ENCODE measurements around the gene ZFYVE21. TPM values are rescaled to one million over a fixed set of nuclear protein-coding genes. Genes with fewer than 3 reads are reported as not detected.

Gene ZFYVE21
- polyA plus RNA-seq, 4 donors, result 50.0 to 61.2 (median 55.8) TPM

DNA sequence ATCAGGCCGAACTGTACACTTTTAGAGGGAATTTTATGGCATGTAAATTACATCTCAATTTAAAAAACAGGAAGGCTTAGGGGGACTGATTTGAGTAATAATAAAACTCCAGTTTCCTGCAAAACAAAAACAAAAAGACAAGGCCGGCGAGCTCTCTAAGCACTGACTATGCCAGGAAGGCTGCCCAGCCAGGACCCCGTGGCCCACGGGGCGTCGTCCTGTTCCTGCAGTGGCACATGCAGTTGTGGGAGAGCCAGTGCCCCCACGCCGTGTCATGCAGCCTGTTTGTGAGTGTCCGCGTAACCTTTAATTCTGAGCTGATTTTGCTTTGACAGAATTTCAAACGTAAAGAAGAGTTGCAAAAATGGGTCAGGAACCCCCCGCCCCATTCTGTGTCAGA lies 10.9 kb upstream of the ZFYVE21 start:
- DNase-seq (ENCODE audit: low read depth in 4 of 4, low spot score in 3 of 4), result no peak

- DNase-seq (ENCODE audit: low read depth in 4 of 4, low spot score in 3 of 4), result no peak
Observed at GRCh38 chr14:103705118-103705503, 10.5 kb upstream of the ZFYVE21 start.

DNA sequence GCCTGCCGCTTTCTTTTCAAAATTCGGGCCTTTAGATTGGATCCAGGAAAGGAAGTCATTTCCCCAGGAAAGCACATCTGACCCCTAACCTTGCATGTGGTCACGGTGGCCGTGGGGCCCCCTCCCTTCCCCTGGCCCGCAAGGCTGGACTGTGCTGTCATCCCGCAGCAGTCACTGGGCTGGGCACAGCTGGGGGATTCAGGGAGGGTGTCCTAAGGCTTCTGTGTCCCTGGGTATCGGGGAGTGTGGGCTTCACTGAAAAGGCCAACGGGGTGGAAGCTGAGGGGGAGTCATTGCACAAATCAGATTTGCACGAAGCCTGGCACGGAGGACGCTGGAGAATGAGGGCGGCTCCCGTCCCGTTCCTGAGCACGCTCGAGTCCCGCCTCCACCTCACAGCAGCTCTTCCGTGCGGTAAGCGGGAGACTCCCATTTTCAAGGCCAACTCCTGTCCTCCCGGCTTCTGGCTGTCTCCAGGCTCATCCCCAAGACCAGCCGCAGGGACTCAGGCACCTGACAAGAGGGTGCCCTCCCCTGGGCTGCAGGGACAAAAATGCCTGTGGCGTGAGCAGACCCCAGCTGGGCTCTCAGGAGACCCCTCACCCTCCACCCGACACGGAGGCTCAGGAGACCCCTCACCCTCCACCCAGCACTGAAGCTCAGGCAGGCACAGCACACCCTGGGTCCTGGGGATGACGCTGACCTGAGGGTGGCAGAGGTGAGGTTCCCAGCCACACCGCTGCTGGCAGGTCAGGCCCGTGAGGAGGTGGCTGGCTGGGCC lies 9.9 kb upstream of the ZFYVE21 start:
- no peak for DNase-seq (ENCODE audit: low read depth in 4 of 4, low spot score in 3 of 4)

GRCh38 chr14:103706551-103707328 lies 8.9 kb upstream of the ZFYVE21 start:
- no peak for DNase-seq (ENCODE audit: low read depth in 4 of 4, low spot score in 3 of 4)

DNA sequence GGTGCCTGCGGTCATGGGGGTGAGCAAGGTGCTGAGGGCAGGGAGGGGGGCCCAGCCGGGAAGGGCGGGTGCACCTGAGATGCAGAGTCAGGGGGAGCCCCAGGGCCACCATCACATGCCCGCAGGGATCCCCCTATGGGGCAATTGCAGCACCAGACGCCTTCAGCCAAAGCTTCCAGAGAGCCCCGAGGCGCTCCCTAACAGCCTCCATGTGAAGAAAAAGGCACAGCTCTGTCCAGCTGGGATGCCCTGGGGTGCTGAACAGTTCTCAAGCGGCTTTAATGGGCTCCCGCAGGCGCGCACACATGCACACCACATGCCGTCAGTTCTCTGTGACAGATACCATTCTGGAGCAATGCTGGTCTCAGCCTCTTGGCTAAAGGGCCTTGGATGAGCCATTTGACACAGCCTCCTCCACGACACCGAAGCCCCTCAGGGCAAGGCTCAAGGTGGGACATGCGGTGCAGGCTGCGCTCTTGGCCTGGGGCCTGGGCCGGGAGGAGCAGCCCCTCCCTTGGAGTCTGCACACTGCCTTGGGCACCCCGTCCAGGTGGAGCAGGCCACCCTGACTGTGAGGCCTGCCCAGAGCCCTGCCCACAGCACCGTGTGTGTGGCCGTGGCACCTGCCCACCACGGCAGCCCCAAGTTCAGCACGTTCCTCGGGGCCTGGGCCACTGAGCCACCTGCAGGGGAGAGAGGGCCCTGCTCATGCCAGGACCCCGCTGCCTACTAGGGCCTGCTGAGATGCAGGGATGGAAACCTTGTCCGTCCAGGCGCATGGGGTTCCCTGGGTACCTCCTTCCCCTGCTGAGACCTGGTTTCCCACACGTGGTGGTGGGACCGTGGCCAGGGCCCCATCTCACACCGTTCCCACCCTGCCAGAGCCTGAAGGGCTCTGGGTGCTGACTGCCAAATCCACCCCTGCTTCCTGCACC lies 8.0 kb upstream of the ZFYVE21 start:
- DNase-seq (ENCODE audit: low read depth in 4 of 4, low spot score in 3 of 4), result no peak

GRCh38 chr14:103708750-103709187 lies 6.8 kb upstream of the ZFYVE21 start:
- no peak for DNase-seq (ENCODE audit: low read depth in 4 of 4, low spot score in 3 of 4)

DNA sequence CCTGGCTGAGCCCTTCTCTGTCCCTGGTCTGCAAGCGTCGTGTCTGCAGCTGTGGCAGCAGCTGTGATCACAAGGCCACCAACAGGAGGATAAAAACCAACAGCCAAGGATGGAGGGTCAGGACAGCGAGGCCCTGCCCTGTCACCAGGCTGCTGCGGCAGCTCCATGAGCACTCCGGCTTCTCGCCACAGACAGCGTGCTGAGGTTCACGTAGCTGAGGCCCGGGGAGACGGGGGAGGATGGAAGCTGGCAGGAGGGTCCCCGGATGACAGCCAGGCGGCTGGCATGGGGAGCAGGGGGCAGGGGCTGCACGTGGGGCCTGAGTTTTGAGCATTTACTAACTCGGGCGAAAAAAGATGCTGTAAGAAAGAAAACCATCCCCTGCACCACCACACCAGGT lies 5.8 kb upstream of the ZFYVE21 start:
- DNase-seq (ENCODE audit: low read depth in 4 of 4, low spot score in 3 of 4), result no peak

- no peak for DNase-seq (ENCODE audit: low read depth in 4 of 4, low spot score in 3 of 4)
Observed at GRCh38 chr14:103710771-103711377, 4.7 kb upstream of the ZFYVE21 start.

DNA sequence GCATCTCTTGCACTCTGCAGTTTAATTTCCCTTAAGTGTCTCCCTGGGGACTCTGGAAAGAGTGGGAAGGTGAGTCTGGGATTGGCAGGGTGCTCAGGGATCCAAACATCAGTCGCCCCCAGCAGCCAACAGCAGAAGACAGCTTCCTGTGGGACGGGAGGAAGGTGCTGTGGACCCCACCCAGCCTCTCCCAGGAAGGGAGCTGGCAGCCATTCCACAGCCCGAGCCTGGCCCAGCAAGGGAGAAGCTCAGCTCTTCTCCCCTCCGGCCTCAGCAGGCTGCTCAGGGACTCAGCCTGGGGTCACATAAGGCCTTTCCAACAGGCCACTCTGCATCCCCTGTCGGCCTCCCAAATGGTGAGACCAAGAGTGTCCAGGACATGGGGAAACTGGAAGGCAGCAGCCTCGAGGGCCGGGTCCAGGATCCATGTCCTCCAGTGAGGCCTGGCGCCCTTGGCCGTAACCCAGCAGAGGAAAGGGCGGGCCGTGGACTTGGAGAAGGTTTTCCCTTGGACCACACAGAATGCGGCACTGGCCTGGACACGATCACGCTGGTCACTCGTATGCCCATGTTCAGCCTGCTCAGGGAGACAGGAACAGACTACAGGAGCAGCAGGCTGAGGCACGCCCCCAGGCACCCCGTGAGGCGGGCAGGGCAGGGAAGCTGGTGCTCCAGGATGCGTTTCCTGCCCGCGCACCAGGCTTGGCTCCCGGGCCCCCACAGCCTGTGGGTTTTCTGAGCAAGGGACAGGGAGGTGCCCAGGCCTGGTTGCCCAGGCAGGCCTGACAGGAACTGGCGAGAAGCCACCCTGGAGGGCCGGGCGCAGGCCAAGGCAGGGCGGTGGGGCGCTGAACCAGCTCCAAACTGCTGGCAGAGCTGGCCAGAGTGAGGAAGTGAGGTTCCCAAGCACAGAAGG lies 3.8 kb upstream of the ZFYVE21 start:
- no peak for DNase-seq (ENCODE audit: low read depth in 4 of 4, low spot score in 3 of 4)

DNA sequence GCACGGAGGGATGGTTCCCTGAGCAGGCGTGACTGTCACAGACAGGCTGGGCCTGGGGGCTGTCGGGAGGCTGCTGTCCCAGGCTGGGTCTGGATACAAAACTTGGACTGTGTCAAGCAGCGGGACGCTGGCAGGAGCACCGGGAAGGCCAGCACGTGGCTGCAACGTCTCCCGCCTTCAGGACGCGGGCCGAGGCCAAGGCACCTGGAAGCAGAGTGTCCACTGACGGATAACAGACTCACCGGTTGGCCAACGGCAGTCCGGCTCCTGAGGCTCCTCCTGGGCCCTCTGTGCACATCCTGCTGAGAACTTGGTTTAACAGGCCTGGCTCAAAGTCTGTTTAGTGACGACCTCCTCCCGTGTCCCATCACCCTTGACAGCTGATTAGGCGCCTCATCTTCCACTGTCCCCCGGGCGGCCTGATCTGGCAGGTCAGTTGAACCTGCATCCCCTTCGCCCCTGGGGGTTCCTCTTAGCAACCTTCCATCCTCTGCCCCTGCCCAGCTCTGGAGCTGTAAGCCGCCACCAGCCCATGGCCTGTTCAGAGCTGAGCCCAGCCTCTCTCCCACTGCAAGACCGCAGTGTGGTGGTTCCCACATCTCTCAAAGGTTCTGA lies 2.9 kb upstream of the ZFYVE21 start:
- DNase-seq (ENCODE audit: low read depth in 4 of 4, low spot score in 3 of 4), result no peak

- DNase-seq (ENCODE audit: low read depth in 4 of 4, low spot score in 3 of 4), result no peak
Observed at GRCh38 chr14:103713304-103714062, 2.1 kb upstream of the ZFYVE21 start.

DNA sequence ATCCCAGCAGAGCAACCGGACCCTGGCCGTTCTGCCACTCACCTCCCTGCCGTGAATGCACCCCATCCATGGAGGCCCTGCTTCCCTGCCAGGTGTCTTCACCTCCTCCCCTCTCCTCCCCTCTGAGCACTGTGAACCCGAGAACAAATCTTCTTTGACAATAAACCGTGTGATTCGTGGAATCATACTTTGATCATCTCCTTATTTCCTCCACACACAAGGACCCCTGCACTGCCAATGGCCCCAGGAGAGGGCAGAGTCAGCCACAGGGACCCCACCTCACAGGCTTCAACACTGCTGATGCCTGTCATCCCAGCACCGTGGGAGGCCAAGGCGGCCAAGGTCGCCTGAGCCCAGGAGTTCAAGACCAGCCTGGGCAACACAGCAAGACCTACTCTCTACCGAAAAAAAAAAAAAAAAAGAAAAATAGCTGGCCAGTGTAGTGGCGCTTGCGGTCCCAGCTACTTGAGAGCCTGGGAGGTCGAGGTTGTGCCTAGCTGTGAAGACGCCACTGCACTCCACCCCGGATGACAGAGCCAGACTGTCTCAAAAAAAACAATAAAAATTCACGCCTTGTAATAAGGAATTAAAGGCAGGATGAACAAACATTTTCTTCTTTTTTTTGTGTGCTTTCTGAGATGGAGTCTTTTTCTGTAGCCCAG lies 1.4 kb upstream of the ZFYVE21 start:
- no peak for DNase-seq (ENCODE audit: low read depth in 4 of 4, low spot score in 3 of 4)

DNA sequence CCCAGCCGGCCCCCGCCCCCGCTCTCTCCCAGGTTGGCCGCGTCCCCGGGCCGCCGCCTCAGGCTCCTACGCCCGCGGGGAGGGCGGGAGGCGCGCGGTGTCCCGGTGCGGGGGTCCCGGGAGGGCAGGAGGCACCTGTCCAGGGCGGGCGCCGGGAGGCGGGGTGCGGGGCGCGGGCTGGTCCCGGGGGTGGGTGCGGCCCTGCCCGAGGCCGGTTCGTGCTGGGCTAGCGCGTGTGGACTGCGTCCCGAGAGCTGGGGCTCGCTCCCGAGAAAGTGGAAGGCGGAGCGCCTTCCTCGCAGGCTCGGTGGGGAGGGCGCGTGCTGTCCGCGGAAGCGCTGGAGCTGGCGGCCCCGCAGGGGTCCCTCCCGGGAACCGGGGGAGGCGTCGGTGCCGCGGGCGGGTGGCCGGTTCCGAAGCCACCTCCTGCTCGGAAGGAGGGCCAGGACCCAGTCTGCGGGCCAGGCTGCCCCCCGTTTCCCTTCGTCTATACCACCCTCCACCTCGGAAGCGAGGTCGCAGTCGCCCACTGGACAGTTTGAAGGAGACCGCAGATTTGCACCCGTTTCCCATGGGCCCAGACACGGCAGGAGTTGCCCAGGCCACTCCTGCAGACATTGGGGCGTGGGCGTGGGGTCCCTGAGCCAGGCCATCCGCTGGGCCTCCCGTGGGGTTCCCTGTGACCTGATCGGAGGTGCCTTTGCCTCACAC lies 636 bp downstream of the ZFYVE21 start:
- no peak for DNase-seq (ENCODE audit: low read depth in 4 of 4, low spot score in 3 of 4)

DNA sequence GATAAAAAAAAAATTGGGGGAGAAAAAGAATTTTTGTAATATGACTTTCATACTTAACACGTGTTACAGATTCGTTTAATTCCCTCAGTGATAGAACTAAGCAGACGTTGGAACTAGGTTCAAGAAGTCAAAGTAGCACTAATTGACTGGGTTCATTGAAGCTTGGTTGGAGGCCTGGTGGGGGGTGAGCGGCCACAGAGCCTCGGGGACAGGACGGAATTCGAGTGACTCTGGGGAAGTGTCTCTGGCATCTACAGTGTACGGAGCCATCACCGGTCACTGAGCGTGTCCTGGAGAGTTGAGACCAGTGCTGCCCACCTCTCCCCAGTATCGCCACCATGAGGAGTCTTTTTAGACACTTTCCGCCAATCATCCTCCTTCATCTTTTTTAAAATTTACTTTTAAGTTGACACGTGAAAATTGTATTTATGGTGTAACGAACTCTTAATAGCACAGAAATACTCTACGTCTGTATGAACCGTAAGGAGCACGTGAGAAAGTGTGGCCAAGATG lies 1.3 kb downstream of the ZFYVE21 start:
- no peak for DNase-seq (ENCODE audit: low read depth in 4 of 4, low spot score in 3 of 4)

- DNase-seq (ENCODE audit: low read depth in 4 of 4, low spot score in 3 of 4), result no peak
Observed at GRCh38 chr14:103718572-103718971, 3.0 kb downstream of the ZFYVE21 start.

- DNase-seq (ENCODE audit: low read depth in 4 of 4, low spot score in 3 of 4), result no peak
Observed at GRCh38 chr14:103719751-103720150, 4.1 kb downstream of the ZFYVE21 start.
